ENCODE data around the gene FGF14. TPM values are rescaled to one million over a fixed set of nuclear protein-coding genes. Genes with fewer than 3 reads are reported as not detected.

FGF14 gene
- total and polyA plus RNA-seq, 2 of the 4 experiments (the other 2 are of a cell fraction), result under 0.01 TPM; not detected in 1

- H3K4me1 ChIP-seq (ENCODE audit: control insufficient read depth, insufficient read depth, low read length), result no peaks in the 10 kb centered on the region
- H4K91ac ChIP-seq (ENCODE audit: insufficient read depth, low read depth, low read length), result no peak overlapping the region
- ATAC-seq (ENCODE audit: low read depth) (no peak), DNase-seq (no peak)
- WGBS, 2 experiments (ENCODE audit: extremely low coverage in 2 of 2, insufficient read length in 1 of 2), result no CpG with 5 or more reads among the region's 1 CpG
- H2BK20ac ChIP-seq (ENCODE audit: low read depth, low read length), result no peak overlapping the region
- no peak overlapping the region for H2BK15ac ChIP-seq (ENCODE audit: low read depth, low read length)
- ChIA-PET CTCF (no interaction called here), POLR2A (ENCODE audit: unreplicated experiment) (no interaction called here)
- no peaks in the 10 kb centered on the region for H3K9me1 ChIP-seq (ENCODE audit: insufficient read depth, low read length)
- H4K20me1 ChIP-seq (ENCODE audit: insufficient read depth, low read length), result no peaks in the 10 kb centered on the region
- H3K9ac ChIP-seq (ENCODE audit: low read depth, low read length), result no peak overlapping the region
- no peak overlapping the region for H2AK9ac ChIP-seq (replicated peaks; ENCODE audit: low read depth, low read length, poor library complexity)
- H3K18ac ChIP-seq (ENCODE audit: low read depth, low read length), result no peak overlapping the region
- no peak overlapping the region for H3K4me2 ChIP-seq (ENCODE audit: low read depth, low read length)
- H4K8ac ChIP-seq (ENCODE audit: low read depth in 2 of 2, low read length in 2 of 2), result no peak overlapping the region
- H4K5ac ChIP-seq (ENCODE audit: low read depth, low read length), result no peak overlapping the region
- no peaks in the 10 kb centered on the region for H3K36me3 ChIP-seq (ENCODE audit: control insufficient read depth, insufficient read depth, low read length)
- H3K56ac ChIP-seq (ENCODE audit: extremely low read depth, insufficient read depth, low read length), result no peak overlapping the region
- dilution Hi-C loops (cut with HindIII; ENCODE audit: low sequenced_read_pairs, unreplicated experiment) (no loop called here), intact Hi-C loops (cut with micrococcal nuclease) (no loop called here), in situ Hi-C loops (cut with MboI; ENCODE audit: low sequenced_read_pairs) (no loop called here)
- no peak overlapping the region for H2BK120ac ChIP-seq (ENCODE audit: low read depth, low read length)
- H2AK5ac ChIP-seq (ENCODE audit: low read depth, low read length), result no peak overlapping the region
- H3K9me3 ChIP-seq (ENCODE audit: control insufficient read depth, insufficient read depth, low read length), result no peaks in the 10 kb centered on the region
- H3K27me3 ChIP-seq (ENCODE audit: control insufficient read depth, insufficient read depth, low read length), result no peaks in the 10 kb centered on the region
- H3K23ac ChIP-seq (ENCODE audit: low read depth, low read length), result no peak overlapping the region
- no peak overlapping the region for H3K14ac ChIP-seq (replicated peaks; ENCODE audit: low read depth, low read length)
- H3K27ac ChIP-seq (ENCODE audit: insufficient read depth, low read length), result no peak overlapping the region
- no peak overlapping the region for H2BK5ac ChIP-seq (ENCODE audit: low read depth, low read length, poor library complexity, severe bottlenecking)
- BruUV-seq (replicated peaks), result no TSS peak
- no peak overlapping the region for H2AFZ ChIP-seq (replicated peaks; ENCODE audit: low read length, poor library complexity)
- H3K79me1 ChIP-seq (ENCODE audit: low read depth in 1 of 2, low read length in 2 of 2), result no peaks in the 10 kb centered on the region
- no peak for TF ChIP-seq MAZ (IDR thresholded peaks at IDR 0.05; ENCODE audit: borderline replicate concordance, low read depth, low read length)
- no peak for TF ChIP-seq POLR2A (IDR thresholded peaks at IDR 0.05; ENCODE audit: low read depth, low read length)
- no peak for TF ChIP-seq BHLHE40 (IDR thresholded peaks at IDR 0.05; ENCODE audit: low read depth, low read length)
- no peak for TF ChIP-seq USF2 (IDR thresholded peaks at IDR 0.05; ENCODE audit: low read depth, low read length)
- no peak for TF ChIP-seq ELK1 (IDR thresholded peaks at IDR 0.05; ENCODE audit: borderline replicate concordance, low read depth, low read length)
- no peak for TF ChIP-seq MAFK (IDR thresholded peaks at IDR 0.05; ENCODE audit: low read depth, low read length)
- no peak for TF ChIP-seq RCOR1 (IDR thresholded peaks at IDR 0.05; ENCODE audit: insufficient replicate concordance, low read length)
- no peak for TF ChIP-seq FOS (IDR thresholded peaks at IDR 0.05; ENCODE audit: low read depth, low read length)
- no peak for TF ChIP-seq MXI1 (IDR thresholded peaks at IDR 0.05; ENCODE audit: borderline replicate concordance, low read depth, low read length)
- H3K4ac ChIP-seq (ENCODE audit: low read depth, low read length), result no peak overlapping the region
- H3K4me3 ChIP-seq (ENCODE audit: insufficient read depth, low read depth, low read length), result no peak overlapping the region
Measured at GRCh38 chr13:101795025-101795424, 606.8 kb downstream of the FGF14 start.

Data from IMR-90 (cell line).